Medulla oblongata (tissue), 1 donor: ENCODE measurements around the gene OSTN.

ENCODE experiments used
- DNase-seq: peaks from one replicate; pipeline ENCODE4 v3.0.0-alpha.2; 2015; ENCODE audit errors: extremely low spot score

Gene OSTN

DNA sequence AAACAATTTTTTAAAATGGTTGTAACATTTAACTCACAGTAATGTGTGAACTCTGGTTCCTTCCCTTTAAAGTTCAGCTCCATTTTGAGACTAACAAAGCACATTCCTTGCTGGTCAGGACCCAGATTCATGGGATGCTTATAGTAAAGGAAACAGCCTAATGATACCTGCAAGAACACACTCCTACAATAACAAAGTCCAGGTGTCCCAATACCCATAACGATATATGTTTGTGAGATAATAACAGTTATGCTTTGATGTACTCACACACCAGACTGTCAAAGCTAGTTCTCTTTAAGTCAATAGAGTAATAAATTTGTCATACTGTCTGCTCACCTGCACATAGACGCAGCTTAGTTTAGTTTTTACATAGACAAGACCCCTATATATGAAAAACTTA, 114.3 kb downstream of the OSTN start:
- no peak for DNase-seq

DNA sequence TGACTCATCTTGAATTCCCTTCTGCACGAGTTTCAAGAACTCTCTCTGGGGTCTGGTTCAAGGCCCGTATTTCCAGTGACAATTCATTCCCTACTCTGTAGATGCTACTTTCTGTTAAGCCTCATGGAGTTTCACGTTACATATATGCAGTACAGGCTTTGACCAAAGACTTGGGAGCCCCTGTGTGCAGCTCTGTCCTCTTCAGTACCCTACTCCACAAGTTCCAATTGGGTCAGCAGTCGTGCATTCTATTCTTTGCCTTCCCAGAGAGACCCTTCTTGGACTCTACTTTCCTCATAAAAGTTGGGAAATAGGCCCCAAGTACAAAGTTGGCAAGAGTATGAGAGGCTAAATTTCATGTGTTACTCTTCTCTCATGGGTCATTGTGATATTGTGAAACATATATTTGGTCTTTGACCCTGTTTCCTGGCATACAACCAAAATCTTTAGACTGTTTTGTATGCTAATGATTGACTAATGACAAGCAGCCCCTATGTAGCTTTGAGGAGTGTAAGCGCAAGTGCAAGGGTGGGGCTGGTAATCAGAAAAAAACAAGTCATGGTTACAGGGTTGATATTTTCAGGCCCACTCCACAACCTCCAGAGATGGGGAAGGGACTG, 115.2 kb downstream of the OSTN start:
- no peak for DNase-seq
